GM19240 (cell line): Measurements from ENCODE around the gene KIR3DL1.
"Not testable (repeated sequence)": the region's sequence is repeated elsewhere in the genome, so short reads cannot be mapped to it uniquely, and the experiment has no call there.

Source experiments
- DNase-seq: peaks from one replicate; pipeline ENCODE4 v3.0.0; 2011; ENCODE audit warnings: low spot score; ENCODE audit not compliant: insufficient read length

KIR3DL1 gene

GRCh38 chr19:54814571-54814970, 1.7 kb upstream of the KIR3DL1 start:
- not testable (repeated sequence) for DNase-seq

GRCh38 chr19:54817670-54818536, 1.6 kb downstream of the KIR3DL1 start:
- no peak for DNase-seq

- not testable (repeated sequence) for DNase-seq
Measured at GRCh38 chr19:54824416-54824815, 8.1 kb downstream of the KIR3DL1 start.

- not testable (repeated sequence) for DNase-seq
Measured at GRCh38 chr19:54825326-54825725, 9.1 kb downstream of the KIR3DL1 start.

GRCh38 chr19:54828064-54828463, 11.8 kb downstream of the KIR3DL1 start:
- DNase-seq: not testable (repeated sequence)

GRCh38 chr19:54832496-54832895, 16.2 kb downstream of the KIR3DL1 start, which contains the start of gene KIR2DS4:
TSS of gene KIR2DS4 (plus strand) at chr19:54832676.
- not testable (repeated sequence) for DNase-seq

GRCh38 chr19:54835126-54835525, 18.9 kb downstream of the KIR3DL1 start:
- DNase-seq: not testable (repeated sequence)

GRCh38 chr19:54837522-54837921, 21.3 kb downstream of the KIR3DL1 start:
- not testable (repeated sequence) for DNase-seq

- DNase-seq: not testable (repeated sequence)
Measured at GRCh38 chr19:54843171-54843570, 26.9 kb downstream of the KIR3DL1 start.

- not testable (repeated sequence) for DNase-seq
Measured at GRCh38 chr19:54850061-54850640, 33.9 kb downstream of the KIR3DL1 start, which contains the start of gene KIR3DL2. TSS of gene KIR3DL2 (plus strand) at chr19:54850443. CDS start at chr19:54850476, 33 bp downstream.

- DNase-seq: no peak
Measured at GRCh38 chr19:54850930-54851329, 34.7 kb downstream of the KIR3DL1 start.

GRCh38 chr19:54851353-54851752, 35.1 kb downstream of the KIR3DL1 start:
- no peak for DNase-seq

GRCh38 chr19:54855241-54855640, 39.0 kb downstream of the KIR3DL1 start:
- not testable (repeated sequence) for DNase-seq

GRCh38 chr19:54858476-54858875, 42.2 kb downstream of the KIR3DL1 start:
- not testable (repeated sequence) for DNase-seq

GRCh38 chr19:54859421-54859820, 43.2 kb downstream of the KIR3DL1 start:
- not testable (repeated sequence) for DNase-seq

GRCh38 chr19:54863459-54863858, 47.2 kb downstream of the KIR3DL1 start:
- DNase-seq: not testable (repeated sequence)

- no peak for DNase-seq
Measured at GRCh38 chr19:54871696-54872095, 55.4 kb downstream of the KIR3DL1 start.

GRCh38 chr19:54873990-54874389, 57.7 kb downstream of the KIR3DL1 start, which contains the start of gene FCAR:
TSS of gene FCAR (plus strand) at chr19:54874235. CDS start at chr19:54874290, 55 bp downstream.
- no peak for DNase-seq

GRCh38 chr19:54875506-54875905, 59.2 kb downstream of the KIR3DL1 start:
- DNase-seq: no peak

GRCh38 chr19:54877471-54877870, 61.2 kb downstream of the KIR3DL1 start:
- DNase-seq: no peak
